Motor neuron (in vitro differentiated cells): ENCODE measurements around the gene KL. TPM values are rescaled to one million over a fixed set of nuclear protein-coding genes. Genes with fewer than 3 reads are reported as not detected.

ENCODE experiments used
- ATAC-seq, 8 experiments: fragments of 200-7000 bp; cut with Tn5 transposase; replicated peaks in 6 of 8; 2 replicates each; pipeline ENCODE4 v1.8.0; 2021; ENCODE audit warnings: mild to moderate bottlenecking in 8 of 8, moderate library complexity in 8 of 8
- H3K27ac ChIP-seq, 2 donors: fragments of 250-450 bp; sonication (Bioruptor Pico); 2 replicates each; pipeline ENCODE4 v1.9.0; 2021; ENCODE audit warnings: antibody characterized with exemption in 2 of 2, mild to moderate bottlenecking in 2 of 2, moderate library complexity in 1 of 2
- H3K4me1 ChIP-seq, 2 donors: fragments of 250-450 bp; sonication (Bioruptor Pico); replicated peaks in 1 of 2; 2 replicates each; pipeline ENCODE4 v1.6.1; 2021; ENCODE audit warnings: antibody characterized with exemption in 2 of 2, mild to moderate bottlenecking in 2 of 2, moderate library complexity in 1 of 2
- H3K4me3 ChIP-seq, 5 donors: fragments of 250-450 bp; sonication (Bioruptor Pico); 2 replicates each; pipeline ENCODE4 v1.9.0; 2021; ENCODE audit warnings: antibody characterized with exemption in 5 of 5, mild to moderate bottlenecking in 5 of 5, moderate library complexity in 4 of 5
- WGBS, 10 experiments: fragments of 450-650 bp; shearing (Covaris generic); methylation state at CpG; one replicate each; pipeline ENCODE4 v1.0.0; 2022; 5-methylcytosine and 5-hydroxymethylcytosine counted together
- in situ Hi-C, 9 experiments: fragments of 400-800 bp; cut with MboI; loops; one replicate each; pipeline ENCODE4 v1.15.0; 2021; ENCODE audit warnings: low sequenced_read_pairs in 9 of 9, low pct_unique_long_range_greater_than_20kb in 2 of 9; ENCODE audit not compliant: unreplicated experiment in 9 of 9
- total RNA-seq, 8 experiments: library from RNA; unstranded; fragments of 300-600 nt; gene quantifications; 2 replicates each; pipeline versions ENCODE4 v1.2.3 to v1.2.4, GENCODE V29; 2022

KL gene
- total RNA-seq, 8 experiments from 2014 or later: 0.05 to 13.1 (median 0.14) TPM

- WGBS, 10 experiments: 51 to 100% (median 90%) methylated on average over 1 to 3 of the region's 3 CpGs; no CpG with 5 or more reads in 1 of the 10 experiments
- Histone ChIP-seq H3K4me3 (no peak overlapping the region), H3K4me1 (peaks cover 8 to 12% of the 10 kb centered on the region in 2 donors), H3K27ac (no peak overlapping the region)
- in situ Hi-C loops: no loop called here
- ATAC-seq: no peak
These were observed 8.3 kb upstream of the KL start for GRCh38 chr13:33007950-33008349.

GRCh38 chr13:33008946-33009722, 7.1 kb upstream of the KL start:
- no peak for ATAC-seq
- H3K4me1 ChIP-seq: peaks cover 8 to 9% of the 10 kb centered on the region in 2 donors
- no peak overlapping the region for H3K27ac ChIP-seq
- no peak overlapping the region for H3K4me3 ChIP-seq
- WGBS, 10 experiments: 17 to 90% (median 53%) methylated on average over 2 to 5 of the region's 5 CpGs
- in situ Hi-C loops: no loop called here

GRCh38 chr13:33011828-33012470, 4.3 kb upstream of the KL start:
- 0 to 100% (median 73%) methylated on average over 1 to 5 of the region's 5 CpGs for WGBS, 10 experiments
- no peak overlapping the region for H3K27ac ChIP-seq
- peak in 3 of 8 experiments; percentile 70 to 83 (median 79) for ATAC-seq
- no peak overlapping the region for H3K4me3 ChIP-seq
- no peaks in the 10 kb centered on the region for H3K4me1 ChIP-seq
- in situ Hi-C loops: no loop called here

- Histone ChIP-seq H3K4me1 (no peaks in the 10 kb centered on the region), H3K27ac (no peak overlapping the region), H3K4me3 (no peak overlapping the region)
- WGBS, 10 experiments: 50 to 87% (median 65%) methylated on average over 2 to 4 of the region's 4 CpGs; no CpG with 5 or more reads in 1 of the 10 experiments
- in situ Hi-C loops: no loop called here
- no peak for ATAC-seq
These were observed 1.9 kb upstream of the KL start for GRCh38 chr13:33014291-33014690.

- WGBS, 10 experiments: 41 to 100% (median 79%) methylated on average over 2 to 8 of the region's 8 CpGs; no CpG with 5 or more reads in 3 of the 10 experiments
- no peak for ATAC-seq
- H3K27ac ChIP-seq: no peak overlapping the region
- no peaks in the 10 kb centered on the region for H3K4me1 ChIP-seq
- H3K4me3 ChIP-seq: no peak overlapping the region
- in situ Hi-C loops: no loop called here
These were observed 968 bp upstream of the KL start for GRCh38 chr13:33015241-33015668.

GRCh38 chr13:33015791-33016323, 366 bp upstream of the KL start:
- ATAC-seq: peak in 5 of 8 experiments; percentile 40 to 45 (median 42)
- Histone ChIP-seq H3K4me1 (no peaks in the 10 kb centered on the region), H3K4me3 (peak overlapping the region; percentile 29 to 39 (median 30)), H3K27ac (no peak overlapping the region)
- in situ Hi-C loops: no loop called here
- 0 to 81% (median 37%) methylated on average over 1 to 29 of the region's 52 CpGs; no CpG with 5 or more reads in 3 of the 10 experiments for WGBS, 10 experiments

GRCh38 chr13:33017323-33017929, 1.2 kb downstream of the KL start:
- 40 to 93% (median 47%) methylated on average over 1 to 12 of the region's 15 CpGs; no CpG with 5 or more reads in 2 of the 10 experiments for WGBS, 10 experiments
- Histone ChIP-seq H3K4me1 (no peaks in the 10 kb centered on the region), H3K4me3 (no peak overlapping the region), H3K27ac (no peak overlapping the region)
- ATAC-seq: peak in 7 of 8 experiments; percentile 16 to 71 (median 43)
- in situ Hi-C loops: no loop called here

- in situ Hi-C loops: no loop called here
- no peak for ATAC-seq
- no peak overlapping the region for H3K4me3 ChIP-seq
- H3K27ac ChIP-seq: no peak overlapping the region
- WGBS, 10 experiments: 70 to 100% (median 81%) methylated on average over 1 to 2 of the region's 2 CpGs; no CpG with 5 or more reads in 1 of the 10 experiments
- no peaks in the 10 kb centered on the region for H3K4me1 ChIP-seq
These were observed 2.7 kb downstream of the KL start for GRCh38 chr13:33018886-33019285.

GRCh38 chr13:33022986-33023385, 6.8 kb downstream of the KL start:
- 10 to 77% (median 55%) methylated on average over 1 to 2 of the region's 2 CpGs; no CpG with 5 or more reads in 3 of the 10 experiments for WGBS, 10 experiments
- H3K4me1 ChIP-seq: no peaks in the 10 kb centered on the region
- no peak overlapping the region for H3K4me3 ChIP-seq
- in situ Hi-C loops: no loop called here
- ATAC-seq: no peak
- H3K27ac ChIP-seq: no peak overlapping the region

GRCh38 chr13:33025220-33025744, 9.1 kb downstream of the KL start:
- no peak for ATAC-seq
- Histone ChIP-seq H3K27ac (no peak overlapping the region), H3K4me3 (no peak overlapping the region), H3K4me1 (no peaks in the 10 kb centered on the region)
- in situ Hi-C loops: no loop called here
- WGBS, 10 experiments: 0 to 90% (median 70%) methylated on average over 1 to 4 of the region's 4 CpGs; no CpG with 5 or more reads in 1 of the 10 experiments

- ATAC-seq: no peak
- in situ Hi-C loops: no loop called here
- no peak overlapping the region for H3K27ac ChIP-seq
- H3K4me3 ChIP-seq: no peak overlapping the region
- no peaks in the 10 kb centered on the region for H3K4me1 ChIP-seq
- WGBS, 10 experiments: 50 to 100% (median 100%) methylated on average over 1 to 7 of the region's 9 CpGs
These were observed 10.4 kb downstream of the KL start for GRCh38 chr13:33026489-33027152.

GRCh38 chr13:33028620-33029019, 12.4 kb downstream of the KL start:
- 6 to 100% (median 92%) methylated on average over 1 to 2 of the region's 2 CpGs; no CpG with 5 or more reads in 1 of the 10 experiments for WGBS, 10 experiments
- Histone ChIP-seq H3K27ac (no peak overlapping the region), H3K4me3 (no peak overlapping the region), H3K4me1 (no peaks in the 10 kb centered on the region)
- in situ Hi-C loops: no loop called here
- no peak for ATAC-seq
